ENCODE data around the gene CABYR.

DNA sequence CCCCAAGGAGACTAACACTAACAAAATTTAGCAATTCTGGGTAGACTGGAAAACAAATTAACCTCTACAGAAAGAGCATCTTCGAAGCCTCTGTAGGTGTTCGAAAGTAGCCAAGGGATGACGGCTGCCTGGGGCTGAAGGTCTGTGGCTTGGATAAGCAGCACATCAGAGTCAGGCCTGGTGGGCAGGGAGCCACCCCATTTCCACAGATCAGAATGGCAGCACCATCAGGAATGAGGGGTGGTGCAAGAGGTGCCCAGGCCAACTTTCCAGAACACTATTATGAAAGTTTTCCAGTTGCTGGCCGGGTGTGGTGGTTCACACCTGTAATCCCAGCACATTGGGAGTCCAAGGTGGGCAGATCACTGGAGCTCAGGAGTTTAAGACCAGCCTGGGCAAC lies 57.9 kb downstream of the CABYR start:
- TF ChIP-seq, protein P1, sequence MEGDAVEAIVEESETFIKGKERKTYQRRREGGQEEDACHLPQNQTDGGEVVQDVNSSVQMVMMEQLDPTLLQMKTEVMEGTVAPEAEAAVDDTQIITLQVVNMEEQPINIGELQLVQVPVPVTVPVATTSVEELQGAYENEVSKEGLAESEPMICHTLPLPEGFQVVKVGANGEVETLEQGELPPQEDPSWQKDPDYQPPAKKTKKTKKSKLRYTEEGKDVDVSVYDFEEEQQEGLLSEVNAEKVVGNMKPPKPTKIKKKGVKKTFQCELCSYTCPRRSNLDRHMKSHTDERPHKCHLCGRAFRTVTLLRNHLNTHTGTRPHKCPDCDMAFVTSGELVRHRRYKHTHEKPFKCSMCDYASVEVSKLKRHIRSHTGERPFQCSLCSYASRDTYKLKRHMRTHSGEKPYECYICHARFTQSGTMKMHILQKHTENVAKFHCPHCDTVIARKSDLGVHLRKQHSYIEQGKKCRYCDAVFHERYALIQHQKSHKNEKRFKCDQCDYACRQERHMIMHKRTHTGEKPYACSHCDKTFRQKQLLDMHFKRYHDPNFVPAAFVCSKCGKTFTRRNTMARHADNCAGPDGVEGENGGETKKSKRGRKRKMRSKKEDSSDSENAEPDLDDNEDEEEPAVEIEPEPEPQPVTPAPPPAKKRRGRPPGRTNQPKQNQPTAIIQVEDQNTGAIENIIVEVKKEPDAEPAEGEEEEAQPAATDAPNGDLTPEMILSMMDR (IDR thresholded peaks at IDR 0.05; ENCODE audit: control extremely low read depth in 1 of 3, insufficient read depth in 1 of 3, low read depth in 1 of 3, low read length in 3 of 3) = no peak
- no peak for TF ChIP-seq CEBPB (IDR thresholded peaks at IDR 0.05; ENCODE audit: low read depth, low read length)

Measured in H1 (cell line).